Measurements from ENCODE around the gene S100P. TPM values are rescaled to one million over a fixed set of nuclear protein-coding genes. Genes with fewer than 3 reads are reported as not detected.
"Not testable (repeated sequence)": the region's sequence is repeated elsewhere in the genome, so short reads cannot be mapped to it uniquely, and the experiment has no call there.

Gene S100P
- total and polyA plus RNA-seq, 2 of the 4 experiments (the other 2 are of a cell fraction) = not detected

DNA sequence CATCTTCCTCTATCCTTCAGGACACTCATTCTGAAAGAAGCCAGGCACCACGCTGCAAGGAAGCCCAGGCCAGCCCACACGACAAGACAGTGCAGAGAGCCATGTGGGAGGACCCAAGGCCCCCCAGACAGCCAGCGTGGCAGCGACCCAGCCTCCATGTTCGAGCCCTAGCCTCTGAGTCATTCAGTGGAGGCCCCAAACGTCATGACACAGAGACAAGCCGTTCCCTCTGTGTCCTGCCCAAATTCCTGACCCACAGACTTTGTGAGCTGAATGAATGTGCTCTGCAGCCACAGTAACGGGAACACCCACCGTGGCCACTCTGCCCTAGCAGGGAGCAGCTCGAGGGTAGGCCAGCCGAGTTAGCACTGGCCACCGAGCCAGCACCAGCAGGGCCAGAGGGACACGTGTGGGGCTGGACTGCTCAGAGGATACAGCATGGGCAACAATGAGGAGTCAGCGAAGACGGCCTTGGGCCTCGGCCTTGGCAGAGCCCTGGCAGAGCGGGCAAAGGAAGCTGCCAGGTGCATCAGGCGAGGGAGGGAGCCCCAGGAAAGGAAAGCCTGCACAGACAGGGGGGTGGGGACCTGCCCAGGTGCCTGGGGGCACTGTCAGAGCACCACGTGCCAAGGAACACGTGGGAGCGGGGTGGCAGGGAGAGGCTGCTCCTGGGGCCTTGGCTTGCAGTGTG is 30.9 kb downstream of the S100P start:
- Histone ChIP-seq H2AK5ac (ENCODE audit: low read depth, low read length) (peak overlapping the region; percentile 46; the same call in 1 of the 2 replicates), H3K4me1 (ENCODE audit: control insufficient read depth, insufficient read depth, low read length) (peaks cover 4% of the 10 kb centered on the region; the same call in 1 of the 2 replicates), H3K9me3 (ENCODE audit: control insufficient read depth, insufficient read depth, low read length) (no peaks in the 10 kb centered on the region), H3K18ac (ENCODE audit: low read depth, low read length) (no peak overlapping the region), H3K4ac (ENCODE audit: low read depth, low read length) (peak overlapping the region; percentile 65; the same call in 1 of the 2 replicates), H4K8ac (ENCODE audit: low read depth in 2 of 2, low read length in 2 of 2) (peak overlapping the region in 1 of 2 experiments; percentile 47; a peak in 2 of 4 replicates), H2BK120ac (ENCODE audit: low read depth, low read length) (peak overlapping the region; percentile 48; the same call in 1 of the 2 replicates), H3K27ac (ENCODE audit: insufficient read depth, low read length) (no peak overlapping the region), H3K27me3 (ENCODE audit: control insufficient read depth, insufficient read depth, low read length) (no peaks in the 10 kb centered on the region), H3K4me2 (ENCODE audit: low read depth, low read length) (no peak overlapping the region), H3K9me1 (ENCODE audit: insufficient read depth, low read length) (peaks cover 14% of the 10 kb centered on the region), H3K56ac (ENCODE audit: extremely low read depth, insufficient read depth, low read length) (no peak overlapping the region), H2AK9ac (replicated peaks; ENCODE audit: low read depth, low read length, poor library complexity) (peak overlapping the region; percentile 72), H2BK20ac (ENCODE audit: low read depth, low read length) (peak overlapping the region; percentile 7; the same call in 1 of the 2 replicates), H3K23ac (ENCODE audit: low read depth, low read length) (0 out of 2 replicates have a peak overlapping the region, but pooled peaks have one; percentile 16), H3K14ac (replicated peaks; ENCODE audit: low read depth, low read length) (peak overlapping the region; percentile 59; the same call in 1 of the 2 replicates), H4K20me1 (ENCODE audit: insufficient read depth, low read length) (no peaks in the 10 kb centered on the region), H3K4me3 (ENCODE audit: insufficient read depth, low read depth, low read length) (no peak overlapping the region), H4K5ac (ENCODE audit: low read depth, low read length) (no peak overlapping the region), H2BK5ac (ENCODE audit: low read depth, low read length, poor library complexity, severe bottlenecking) (no peak overlapping the region), H2AFZ (replicated peaks; ENCODE audit: low read length, poor library complexity) (peak overlapping the region; percentile 86), H3K9ac (ENCODE audit: low read depth, low read length) (no peak overlapping the region), H2BK15ac (ENCODE audit: low read depth, low read length) (no peak overlapping the region), H4K91ac (ENCODE audit: insufficient read depth, low read depth, low read length) (no peak overlapping the region), H3K36me3 (ENCODE audit: control insufficient read depth, insufficient read depth, low read length) (no peaks in the 10 kb centered on the region), H3K79me1 (ENCODE audit: low read depth in 1 of 2, low read length in 2 of 2) (no peaks in the 10 kb centered on the region)
- BruUV-seq (replicated peaks) = no TSS peak
- dilution Hi-C loops (cut with HindIII; ENCODE audit: low sequenced_read_pairs, unreplicated experiment) (no loop called here), in situ Hi-C loops (cut with MboI; ENCODE audit: low sequenced_read_pairs) (loop anchor here (5.0 kb wide), 2 partner anchors 153 to 348 kb away; no protein-coding TSS in a partner anchor), intact Hi-C loops (cut with micrococcal nuclease) (loop anchor here (5.0 kb wide), 1 partner anchor 268 kb away; no protein-coding TSS in a partner anchor)
- POLR2A ChIA-PET (ENCODE audit: unreplicated experiment) = no interaction called here
- CTCF ChIA-PET = no interaction called here
- peak; percentile 41 for DNase-seq
- no peak; the same call in 1 of the 2 replicates for ATAC-seq (ENCODE audit: low read depth)
- WGBS, 2 experiments (ENCODE audit: extremely low coverage in 2 of 2, insufficient read length in 1 of 2) = 65% methylated on average over 16 of the region's 21 CpGs; no CpG with 5 or more reads in 1 of the 2 experiments
- TF ChIP-seq MAZ (IDR thresholded peaks at IDR 0.05; ENCODE audit: borderline replicate concordance, low read depth, low read length) (peak; percentile 31; the same call in 1 of the 2 replicates), FOS (IDR thresholded peaks at IDR 0.05; ENCODE audit: low read depth, low read length) (0 out of 2 replicates have a peak, but pooled peaks have one; percentile 15), POLR2A (IDR thresholded peaks at IDR 0.05; ENCODE audit: low read depth, low read length) (no peak), SMC3 (IDR thresholded peaks at IDR 0.05; ENCODE audit: low read depth, low read length) (no peak), MAFK (IDR thresholded peaks at IDR 0.05; ENCODE audit: low read depth, low read length) (no peak), CEBPB (IDR thresholded peaks at IDR 0.05; ENCODE audit: low read depth, low read length) (no peak), RAD21 (IDR thresholded peaks at IDR 0.05; ENCODE audit: low read length) (no peak)

DNA sequence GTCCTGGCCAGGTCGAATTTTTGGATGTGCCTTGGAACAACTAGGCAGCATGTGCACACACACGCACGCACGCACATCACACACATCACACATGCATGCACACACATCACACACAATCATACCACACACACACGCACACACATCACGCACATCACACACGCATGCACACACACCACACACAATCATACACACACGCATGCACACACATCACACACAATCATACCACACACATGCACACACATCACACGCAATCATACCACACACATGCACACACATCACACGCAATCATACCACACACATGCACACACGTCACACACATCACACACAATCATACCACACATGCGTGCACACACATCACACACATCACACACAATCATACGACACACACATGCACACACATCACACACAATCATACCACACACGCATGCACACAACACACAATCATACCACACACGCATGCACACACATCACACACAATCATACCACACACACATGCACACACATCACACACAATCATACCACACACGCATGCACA is 31.8 kb downstream of the S100P start:
- H2BK20ac ChIP-seq (ENCODE audit: low read depth, low read length); H2AFZ ChIP-seq (replicated peaks; ENCODE audit: low read length, poor library complexity); BruUV-seq (replicated peaks); H3K4me2 ChIP-seq (ENCODE audit: low read depth, low read length); H3K23ac ChIP-seq (ENCODE audit: low read depth, low read length); in situ Hi-C loops (cut with MboI; ENCODE audit: low sequenced_read_pairs); dilution Hi-C loops (cut with HindIII; ENCODE audit: low sequenced_read_pairs, unreplicated experiment); H4K91ac ChIP-seq (ENCODE audit: insufficient read depth, low read depth, low read length); H3K4me3 ChIP-seq (ENCODE audit: insufficient read depth, low read depth, low read length); H3K9ac ChIP-seq (ENCODE audit: low read depth, low read length); H2BK120ac ChIP-seq (ENCODE audit: low read depth, low read length); H3K18ac ChIP-seq (ENCODE audit: low read depth, low read length); H3K36me3 ChIP-seq (ENCODE audit: control insufficient read depth, insufficient read depth, low read length); H3K9me3 ChIP-seq (ENCODE audit: control insufficient read depth, insufficient read depth, low read length); H2AK9ac ChIP-seq (replicated peaks; ENCODE audit: low read depth, low read length, poor library complexity); CTCF ChIA-PET; ATAC-seq (ENCODE audit: low read depth); H2BK15ac ChIP-seq (ENCODE audit: low read depth, low read length); DNase-seq; H3K4me1 ChIP-seq (ENCODE audit: control insufficient read depth, insufficient read depth, low read length); H4K5ac ChIP-seq (ENCODE audit: low read depth, low read length); H4K20me1 ChIP-seq (ENCODE audit: insufficient read depth, low read length); H3K27ac ChIP-seq (ENCODE audit: insufficient read depth, low read length); intact Hi-C loops (cut with micrococcal nuclease); H3K56ac ChIP-seq (ENCODE audit: extremely low read depth, insufficient read depth, low read length); H3K79me1 ChIP-seq (ENCODE audit: low read depth in 1 of 2, low read length in 2 of 2); POLR2A ChIA-PET (ENCODE audit: unreplicated experiment); H3K4ac ChIP-seq (ENCODE audit: low read depth, low read length); H3K27me3 ChIP-seq (ENCODE audit: control insufficient read depth, insufficient read depth, low read length); H4K8ac ChIP-seq (ENCODE audit: low read depth in 2 of 2, low read length in 2 of 2): not testable (repeated sequence)
- H2BK5ac ChIP-seq (ENCODE audit: low read depth, low read length, poor library complexity, severe bottlenecking) = peak overlapping the region; percentile 76
- H2AK5ac ChIP-seq (ENCODE audit: low read depth, low read length) = peak overlapping the region; percentile 59; the same call in 1 of the 2 replicates
- WGBS, 2 experiments (ENCODE audit: extremely low coverage in 2 of 2, insufficient read length in 1 of 2) = 93% methylated on average over 9 of the region's 16 CpGs; no CpG with 5 or more reads in 1 of the 2 experiments
- H3K14ac ChIP-seq (replicated peaks; ENCODE audit: low read depth, low read length) = 0 out of 2 replicates have a peak overlapping the region, but pooled peaks have one; percentile 8
- H3K9me1 ChIP-seq (ENCODE audit: insufficient read depth, low read length) = peaks cover 14% of the 10 kb centered on the region
